K562 (cell line): ENCODE measurements around the gene TMEM131. TPM values are rescaled to one million over a fixed set of nuclear protein-coding genes. Genes with fewer than 3 reads are reported as not detected.

Experiments
- ATAC-seq: fragments of 200-7000 bp; cut with Tn5 transposase; 3 replicates; pipeline ENCODE4 v1.9.1; 2020; ENCODE audit warnings: moderate library complexity
- BruUV-seq: library from RNA; stranded (reverse); fragments of 400-500 nt; replicated peaks from 2 replicates; lab custom pipeline; 2021; lab: Mats Ljungman, UMichigan
- CTCF ChIA-PET: fragments of 300-600 bp; formaldehyde crosslinking; extraction: SDS; loops from one replicate; lab custom pipeline; 2021; ENCODE audit warnings: low intra/inter-chr PET ratio; lab: Yijun Ruan, JAX
- POLR2A ChIA-PET: fragments of 300-600, 350-650 bp; sonication (Branson Sonifier 250); formaldehyde crosslinking; extraction: SDS; loops from one replicate; lab custom pipeline; 2021; ENCODE audit warnings: antibody characterized with exemption, inconsistent platforms; lab: Yijun Ruan, JAX
- DNase-seq, 4 experiments: peaks; one replicate each; pipeline versions ENCODE4 v3.0.0 to v3.0.0-alpha.2; 2011 to 2018; ENCODE audit warnings: low spot score in 3 of 4, mixed read lengths in 3 of 4; ENCODE audit errors: extremely low read depth in 1 of 4
- FAIRE-seq: peaks from 2 replicates; lab custom pipeline; 2011; peaks lifted over from hg19 to GRCh38; lab: Jason Lieb, UNC
- H2AFZ ChIP-seq: 2 replicates; pipeline ENCODE4 v1.6.0; 2011; ENCODE audit warnings: low read depth, low read length, control low read depth, inconsistent platforms
- H3K27ac ChIP-seq: fragments of 200-600 bp; 3 replicates; pipeline ENCODE4 v1.8.0; 2011; ENCODE audit warnings: low read depth, mild to moderate bottlenecking, control low read depth, inconsistent platforms, low read length, moderate library complexity, mixed read lengths; ENCODE audit errors: extremely low read depth
- H3K27me3 ChIP-seq, 2 experiments: fragments of 300-600 bp in 1 of 2; 2 replicates in 1 of 2; 3 replicates in 1 of 2; pipeline versions ENCODE4 v1.6.0 to v1.8.0; 2011; ENCODE audit warnings: inconsistent platforms in 2 of 2, low read length in 2 of 2, mild to moderate bottlenecking in 1 of 2, mixed read lengths in 1 of 2, moderate library complexity in 1 of 2; ENCODE audit not compliant: control insufficient read depth in 2 of 2, insufficient read depth in 2 of 2
- H3K36me3 ChIP-seq: fragments of 300-600 bp; 3 replicates; pipeline ENCODE4 v1.8.0; 2011; ENCODE audit warnings: mild to moderate bottlenecking, low read length, inconsistent platforms; ENCODE audit not compliant: control insufficient read depth, insufficient read depth
- H3K4me1 ChIP-seq, 2 experiments: fragments of 200-600 bp in 1 of 2; replicated peaks in 1 of 2; 2 replicates in 1 of 2; 3 replicates in 1 of 2; pipeline versions ENCODE4 v1.5.1 to v1.8.0; 2011; ENCODE audit warnings: inconsistent platforms in 2 of 2, low read length in 2 of 2, mild to moderate bottlenecking in 1 of 2, mixed read lengths in 1 of 2, moderate library complexity in 1 of 2; ENCODE audit not compliant: control insufficient read depth in 2 of 2, insufficient read depth in 2 of 2
- H3K4me2 ChIP-seq: 2 replicates; pipeline ENCODE4 v1.6.1; 2011; ENCODE audit warnings: low read length, control low read depth, inconsistent platforms, mixed read lengths; ENCODE audit not compliant: insufficient read depth
- H3K4me3 ChIP-seq: fragments of 200-600 bp; sonication (generic), shearing (Covaris generic); 2 replicates; pipeline ENCODE4 v1.5.1; 2016; ENCODE audit warnings: control low read depth, inconsistent platforms
- H3K79me2 ChIP-seq: fragments of 200-600 bp; 3 replicates; pipeline ENCODE4 v1.8.0; 2011; ENCODE audit warnings: low read length, inconsistent platforms; ENCODE audit not compliant: control insufficient read depth, insufficient read depth
- H3K9ac ChIP-seq, 2 experiments: 2 replicates each; pipeline versions ENCODE4 v1.6.0 to v1.6.1; 2011; ENCODE audit warnings: low read depth in 2 of 2, low read length in 2 of 2, control low read depth in 1 of 2, inconsistent platforms in 1 of 2, mild to moderate bottlenecking in 1 of 2, mixed read lengths in 1 of 2; ENCODE audit not compliant: insufficient read depth in 1 of 2
- H3K9me1 ChIP-seq: one replicate; pipeline ENCODE4 v1.6.0; 2011; ENCODE audit warnings: inconsistent platforms, mild to moderate bottlenecking, low read length, moderate library complexity; ENCODE audit not compliant: control insufficient read depth, insufficient read depth
- H3K9me3 ChIP-seq: replicated peaks from 2 replicates; pipeline ENCODE4 v1.5.1; 2011; ENCODE audit warnings: low read depth, low read length, inconsistent platforms; ENCODE audit not compliant: control insufficient read depth, insufficient read depth
- H4K20me1 ChIP-seq: replicated peaks from 2 replicates; pipeline ENCODE4 v1.6.1; 2011; ENCODE audit warnings: low read length, inconsistent platforms, mixed read lengths; ENCODE audit not compliant: control insufficient read depth, insufficient read depth
- ETS2 ChIP-seq: IDR thresholded peaks from 2 replicates; pipeline ENCODE4 v1.6.1; 2016; ENCODE audit warnings: borderline replicate concordance, missing genetic modification characterization, mild to moderate bottlenecking, moderate library complexity, missing compliant biosample characterization; ENCODE audit not compliant: poor library complexity, severe bottlenecking
- KDM4B ChIP-seq, 2 experiments: fragments of 450-650 bp in 1 of 2; sonication (generic) in 1 of 2; IDR thresholded peaks; 2 replicates each; pipeline ENCODE4 v1.6.1; 2016 to 2017; ENCODE audit warnings: borderline replicate concordance in 2 of 2, antibody characterized with exemption in 1 of 2, low read depth in 1 of 2, mild to moderate bottlenecking in 1 of 2
- NFE2L1 ChIP-seq: fragments of 450-650 bp; IDR thresholded peaks from 2 replicates; pipeline ENCODE4 v1.6.1; 2016; ENCODE audit warnings: missing genetic modification characterization, low read depth, mild to moderate bottlenecking, missing compliant biosample characterization, moderate library complexity, borderline replicate concordance
- OTX1 ChIP-seq: fragments of 450-650 bp; formaldehyde crosslinking; IDR thresholded peaks from 2 replicates; pipeline ENCODE4 v1.4.0; 2022; ENCODE audit warnings: mild to moderate bottlenecking
- RFX1 ChIP-seq: fragments of 450-650 bp; IDR thresholded peaks from 2 replicates; pipeline ENCODE4 v1.6.1; 2016; ENCODE audit warnings: mild to moderate bottlenecking, moderate library complexity
- RUNX1 ChIP-seq: sonication (generic); IDR thresholded peaks from 2 replicates; pipeline ENCODE4 v1.6.1; 2016; ENCODE audit warnings: antibody characterized with exemption, low read depth
- ZEB2 ChIP-seq: fragments of 450-650 bp; IDR thresholded peaks from 2 replicates; pipeline ENCODE4 v1.6.1; 2016
- ZFP30 ChIP-seq: fragments of 250-450 bp; sonication (Bioruptor Pico); IDR thresholded peaks from 2 replicates; pipeline ENCODE4 v1.8.0; 2022; ENCODE audit warnings: moderate library complexity, mild to moderate bottlenecking, inconsistent platforms, borderline replicate concordance
- WGBS: fragments of 100-300 bp; shearing (Covaris generic); methylation state at CpG from one replicate; pipeline ENCODE4 v1.1.6; 2016; ENCODE audit warnings: low coverage, mixed read lengths; ENCODE audit not compliant: insufficient coverage; ENCODE audit errors: missing lambda C conversion rate; 5-methylcytosine and 5-hydroxymethylcytosine counted together
- in situ Hi-C: fragments of 300-500 bp; cut with MboI; formaldehyde crosslinking; loops from 4 replicates; pipeline ENCODE4 v1.15.0; 2018; ENCODE audit warnings: inconsistent platforms, mixed read lengths
- intact Hi-C: fragments of 100-400 bp; cut with micrococcal nuclease; formaldehyde crosslinking; loops from 2 replicates; pipeline ENCODE4 v1.14.2; 2022
- polyA plus RNA-seq, 8 experiments: library from polyadenylated mRNA; depleted of rRNA in 4 of 8; stranded (reverse) in 5 of 8; unstranded in 3 of 8; fragments of >200 nt; fragmentation: Nextera tagmentation in 2 of 8; fragmentation: Illumina TruSeq in 1 of 8; extraction: Ambion mirVana in 2 of 8; extraction: Trizol in 1 of 8; gene quantifications; 2 replicates each; pipeline versions ENCODE4 v1.2.1 to v1.2.3, GENCODE V29; 2011 to 2014; ENCODE audit warnings: inconsistent platforms in 1 of 8, missing spikeins in 1 of 8
- total RNA-seq, 7 experiments: library from RNA; depleted of rRNA in 6 of 7; stranded (reverse); fragments of >200 nt in 6 of 7; fragmentation: Illumina TruSeq in 2 of 7; extraction: Trizol in 2 of 7; gene quantifications; 2 replicates each; pipeline versions ENCODE4 v1.2.1 to v1.2.3, GENCODE V29; 2011 to 2021; ENCODE audit warnings: low replicate concordance in 1 of 7
- TF ChIP-seq, protein P1 (sequence below): fragments of 250-450 bp; sonication (Bioruptor Pico); IDR thresholded peaks from 2 replicates; pipeline ENCODE4 v1.4.0; 2020
- TF ChIP-seq, protein P2 (sequence below): fragments of 200-800 bp; sonication (Bioruptor generic); IDR thresholded peaks from 2 replicates; pipeline ENCODE4 v1.6.1; 2016; ENCODE audit warnings: missing genetic modification characterization, missing compliant biosample characterization
- TF ChIP-seq, protein P3 (sequence below): sonication (generic); formaldehyde crosslinking; IDR thresholded peaks from 2 replicates; pipeline ENCODE4 v1.8.0; 2022; ENCODE audit warnings: mild to moderate bottlenecking, missing genetic modification reagents, borderline replicate concordance
- TF ChIP-seq, protein P4 (sequence below): fragments of 200-800 bp; sonication (Bioruptor generic); IDR thresholded peaks from 2 replicates; pipeline ENCODE4 v1.6.1; 2017; ENCODE audit warnings: missing genetic modification characterization, missing compliant biosample characterization

The TMEM131 gene
- total and polyA plus RNA-seq, 9 of the 15 experiments (the other 6 are each of a cell fraction or from before 2014, with no cell fraction given), result 2.5 to 21.1 (median 12.4) TPM

DNA sequence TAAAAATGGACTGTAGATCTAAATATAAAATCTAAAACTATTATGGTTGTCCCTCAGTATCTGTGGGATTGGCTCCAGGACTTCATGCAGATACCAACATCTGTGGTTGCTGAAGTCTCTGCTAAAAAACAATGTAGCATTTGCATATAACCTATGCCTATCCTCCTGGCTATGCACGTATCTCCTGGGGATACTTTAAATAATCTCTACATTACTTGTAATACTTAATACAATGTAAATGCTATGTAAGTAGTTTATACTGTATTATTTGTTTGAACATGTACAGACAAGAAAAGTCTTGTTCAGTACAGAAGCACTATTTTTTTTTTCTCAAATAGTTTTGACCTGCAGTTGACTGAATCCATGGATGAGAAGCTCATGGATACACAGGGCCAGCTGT lies 147.4 kb downstream of the TMEM131 start:
- Histone ChIP-seq H2AFZ (no peak overlapping the region), H3K9me3 (no peaks in the 10 kb centered on the region), H3K27me3 (no peaks in the 10 kb centered on the region), H3K4me2 (no peak overlapping the region), H3K27ac (no peak overlapping the region), H3K9me1 (no peaks in the 10 kb centered on the region), H3K79me2 (peaks cover 2% of the 10 kb centered on the region; the same call in 1 of the 3 replicates), H3K4me1 (peaks cover 0 to 5% of the 10 kb centered on the region in 2 experiments; a peak in 2 of 5 replicates), H3K36me3 (no peaks in the 10 kb centered on the region), H3K9ac (no peak overlapping the region), H4K20me1 (no peaks in the 10 kb centered on the region), H3K4me3 (no peak overlapping the region)
- ATAC-seq (no peak), FAIRE-seq (no peak), DNase-seq (no peak)
- BruUV-seq, result no TSS peak
- intact Hi-C loops, result no loop called here
- WGBS, result 100% methylated on average over 1 of the region's 1 CpG
- ChIA-PET CTCF (no interaction called here), POLR2A (no interaction called here)
- in situ Hi-C loops, result no loop called here
- TF ChIP-seq OTX1 (CRISPR knock-in tag) (no peak), ETS2 (no peak), RUNX1 (no peak), ZEB2 (no peak), RFX1 (no peak), NFE2L1 (no peak), ZFP30 (CRISPR knock-in tag) (no peak), KDM4B (IDR thresholded peaks at IDR 0.05; ENCODE audit: borderline replicate concordance in 2 of 2, low read depth in 1 of 2) (no peak)
- TF ChIP-seq, protein P1, sequence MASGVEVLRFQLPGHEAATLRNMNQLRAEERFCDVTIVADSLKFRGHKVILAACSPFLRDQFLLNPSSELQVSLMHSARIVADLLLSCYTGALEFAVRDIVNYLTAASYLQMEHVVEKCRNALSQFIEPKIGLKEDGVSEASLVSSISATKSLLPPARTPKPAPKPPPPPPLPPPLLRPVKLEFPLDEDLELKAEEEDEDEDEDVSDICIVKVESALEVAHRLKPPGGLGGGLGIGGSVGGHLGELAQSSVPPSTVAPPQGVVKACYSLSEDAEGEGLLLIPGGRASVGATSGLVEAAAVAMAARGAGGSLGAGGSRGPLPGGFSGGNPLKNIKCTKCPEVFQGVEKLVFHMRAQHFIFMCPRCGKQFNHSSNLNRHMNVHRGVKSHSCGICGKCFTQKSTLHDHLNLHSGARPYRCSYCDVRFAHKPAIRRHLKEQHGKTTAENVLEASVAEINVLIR (CRISPR knock-in tag), result no peak
- TF ChIP-seq, protein P2, sequence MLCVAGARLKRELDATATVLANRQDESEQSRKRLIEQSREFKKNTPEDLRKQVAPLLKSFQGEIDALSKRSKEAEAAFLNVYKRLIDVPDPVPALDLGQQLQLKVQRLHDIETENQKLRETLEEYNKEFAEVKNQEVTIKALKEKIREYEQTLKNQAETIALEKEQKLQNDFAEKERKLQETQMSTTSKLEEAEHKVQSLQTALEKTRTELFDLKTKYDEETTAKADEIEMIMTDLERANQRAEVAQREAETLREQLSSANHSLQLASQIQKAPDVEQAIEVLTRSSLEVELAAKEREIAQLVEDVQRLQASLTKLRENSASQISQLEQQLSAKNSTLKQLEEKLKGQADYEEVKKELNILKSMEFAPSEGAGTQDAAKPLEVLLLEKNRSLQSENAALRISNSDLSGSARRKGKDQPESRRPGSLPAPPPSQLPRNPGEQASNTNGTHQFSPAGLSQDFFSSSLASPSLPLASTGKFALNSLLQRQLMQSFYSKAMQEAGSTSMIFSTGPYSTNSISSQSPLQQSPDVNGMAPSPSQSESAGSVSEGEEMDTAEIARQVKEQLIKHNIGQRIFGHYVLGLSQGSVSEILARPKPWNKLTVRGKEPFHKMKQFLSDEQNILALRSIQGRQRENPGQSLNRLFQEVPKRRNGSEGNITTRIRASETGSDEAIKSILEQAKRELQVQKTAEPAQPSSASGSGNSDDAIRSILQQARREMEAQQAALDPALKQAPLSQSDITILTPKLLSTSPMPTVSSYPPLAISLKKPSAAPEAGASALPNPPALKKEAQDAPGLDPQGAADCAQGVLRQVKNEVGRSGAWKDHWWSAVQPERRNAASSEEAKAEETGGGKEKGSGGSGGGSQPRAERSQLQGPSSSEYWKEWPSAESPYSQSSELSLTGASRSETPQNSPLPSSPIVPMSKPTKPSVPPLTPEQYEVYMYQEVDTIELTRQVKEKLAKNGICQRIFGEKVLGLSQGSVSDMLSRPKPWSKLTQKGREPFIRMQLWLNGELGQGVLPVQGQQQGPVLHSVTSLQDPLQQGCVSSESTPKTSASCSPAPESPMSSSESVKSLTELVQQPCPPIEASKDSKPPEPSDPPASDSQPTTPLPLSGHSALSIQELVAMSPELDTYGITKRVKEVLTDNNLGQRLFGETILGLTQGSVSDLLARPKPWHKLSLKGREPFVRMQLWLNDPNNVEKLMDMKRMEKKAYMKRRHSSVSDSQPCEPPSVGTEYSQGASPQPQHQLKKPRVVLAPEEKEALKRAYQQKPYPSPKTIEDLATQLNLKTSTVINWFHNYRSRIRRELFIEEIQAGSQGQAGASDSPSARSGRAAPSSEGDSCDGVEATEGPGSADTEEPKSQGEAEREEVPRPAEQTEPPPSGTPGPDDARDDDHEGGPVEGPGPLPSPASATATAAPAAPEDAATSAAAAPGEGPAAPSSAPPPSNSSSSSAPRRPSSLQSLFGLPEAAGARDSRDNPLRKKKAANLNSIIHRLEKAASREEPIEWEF (CRISPR knock-in tag), result no peak
- TF ChIP-seq, protein P3, sequence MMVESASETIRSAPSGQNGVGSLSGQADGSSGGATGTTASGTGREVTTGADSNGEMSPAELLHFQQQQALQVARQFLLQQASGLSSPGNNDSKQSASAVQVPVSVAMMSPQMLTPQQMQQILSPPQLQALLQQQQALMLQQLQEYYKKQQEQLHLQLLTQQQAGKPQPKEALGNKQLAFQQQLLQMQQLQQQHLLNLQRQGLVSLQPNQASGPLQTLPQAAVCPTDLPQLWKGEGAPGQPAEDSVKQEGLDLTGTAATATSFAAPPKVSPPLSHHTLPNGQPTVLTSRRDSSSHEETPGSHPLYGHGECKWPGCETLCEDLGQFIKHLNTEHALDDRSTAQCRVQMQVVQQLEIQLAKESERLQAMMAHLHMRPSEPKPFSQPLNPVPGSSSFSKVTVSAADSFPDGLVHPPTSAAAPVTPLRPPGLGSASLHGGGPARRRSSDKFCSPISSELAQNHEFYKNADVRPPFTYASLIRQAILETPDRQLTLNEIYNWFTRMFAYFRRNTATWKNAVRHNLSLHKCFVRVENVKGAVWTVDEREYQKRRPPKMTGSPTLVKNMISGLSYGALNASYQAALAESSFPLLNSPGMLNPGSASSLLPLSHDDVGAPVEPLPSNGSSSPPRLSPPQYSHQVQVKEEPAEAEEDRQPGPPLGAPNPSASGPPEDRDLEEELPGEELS (CRISPR knock-in tag), result no peak
- TF ChIP-seq, protein P4, sequence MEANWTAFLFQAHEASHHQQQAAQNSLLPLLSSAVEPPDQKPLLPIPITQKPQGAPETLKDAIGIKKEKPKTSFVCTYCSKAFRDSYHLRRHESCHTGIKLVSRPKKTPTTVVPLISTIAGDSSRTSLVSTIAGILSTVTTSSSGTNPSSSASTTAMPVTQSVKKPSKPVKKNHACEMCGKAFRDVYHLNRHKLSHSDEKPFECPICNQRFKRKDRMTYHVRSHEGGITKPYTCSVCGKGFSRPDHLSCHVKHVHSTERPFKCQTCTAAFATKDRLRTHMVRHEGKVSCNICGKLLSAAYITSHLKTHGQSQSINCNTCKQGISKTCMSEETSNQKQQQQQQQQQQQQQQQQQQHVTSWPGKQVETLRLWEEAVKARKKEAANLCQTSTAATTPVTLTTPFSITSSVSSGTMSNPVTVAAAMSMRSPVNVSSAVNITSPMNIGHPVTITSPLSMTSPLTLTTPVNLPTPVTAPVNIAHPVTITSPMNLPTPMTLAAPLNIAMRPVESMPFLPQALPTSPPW (CRISPR knock-in tag), result no peak
